Epithelial cell of proximal tubule (primary cell): Measurements from ENCODE around the gene ADCY3. TPM values are rescaled to one million over a fixed set of nuclear protein-coding genes. Genes with fewer than 3 reads are reported as not detected.

ENCODE experiments used
- DNase-seq: peaks from one replicate; pipeline ENCODE4 v3.0.0-alpha.2; 2011; ENCODE audit warnings: low read depth
- H3K4me3 ChIP-seq: 2 replicates; pipeline ENCODE4 v1.5.1; 2011; ENCODE audit warnings: low read depth, mild to moderate bottlenecking, low read length
- CTCF ChIP-seq: conservative IDR thresholded peaks from 2 replicates; pipeline ENCODE4 v1.5.1; 2012; ENCODE audit warnings: low read depth, mild to moderate bottlenecking, low read length
- total RNA-seq: library from RNA; depleted of rRNA; stranded (reverse); fragments of >200 nt; gene quantifications from 2 replicates; pipeline ENCODE4 v1.2.3, GENCODE V29; 2015

The ADCY3 gene
- total RNA-seq, 1 donor from 2014 or later = 18.7 TPM

- no peak for TF ChIP-seq CTCF
- no peak for DNase-seq
Observed at GRCh38 chr2:24939353-24939752, 19.3 kb upstream of the ADCY3 start.

GRCh38 chr2:24937236-24937635 is 17.2 kb upstream of the ADCY3 start:
- no peak for TF ChIP-seq CTCF
- no peak for DNase-seq
- no peak overlapping the region for H3K4me3 ChIP-seq

More at GRCh38 chr2:24939353-24939752, 19.3 kb upstream of the ADCY3 start:
- no peak overlapping the region for H3K4me3 ChIP-seq

- DNase-seq = no peak
- H3K4me3 ChIP-seq = no peak overlapping the region
- TF ChIP-seq CTCF = no peak
Observed at GRCh38 chr2:24935145-24935544, 15.1 kb upstream of the ADCY3 start.

- no peak for DNase-seq
- H3K4me3 ChIP-seq = no peak overlapping the region
- no peak for TF ChIP-seq CTCF
Observed at GRCh38 chr2:24932715-24933114, 12.7 kb upstream of the ADCY3 start.

- no peak for DNase-seq
- no peak for TF ChIP-seq CTCF
Observed at GRCh38 chr2:24930768-24931167, 10.7 kb upstream of the ADCY3 start.

GRCh38 chr2:24929230-24929629 is 9.2 kb upstream of the ADCY3 start:
- DNase-seq = no peak
- peak; percentile 22 for TF ChIP-seq CTCF

More at GRCh38 chr2:24930768-24931167, 10.7 kb upstream of the ADCY3 start:
- no peak overlapping the region for H3K4me3 ChIP-seq

GRCh38 chr2:24928036-24928435 is 8.0 kb upstream of the ADCY3 start:
- no peak for DNase-seq
- no peak for TF ChIP-seq CTCF
- no peak overlapping the region for H3K4me3 ChIP-seq

More at GRCh38 chr2:24929230-24929629, 9.2 kb upstream of the ADCY3 start:
- H3K4me3 ChIP-seq = no peak overlapping the region
